LNCaP clone FGC (cell line): Measurements from ENCODE around the gene PABPN1L.

ENCODE experiments used
- DNase-seq: peaks from one replicate; pipeline ENCODE4 v3.0.0-alpha.2; 2011; ENCODE audit warnings: low read depth
- H3K4me3 ChIP-seq: 2 replicates; pipeline ENCODE4 v1.5.1; 2011; ENCODE audit warnings: mild to moderate bottlenecking, low read depth, low read length, control low read depth
- TF ChIP-seq, protein P1 (sequence below): IDR thresholded peaks from 2 replicates; pipeline ENCODE4 v1.5.1; 2012; ENCODE audit warnings: mild to moderate bottlenecking; ENCODE audit not compliant: control insufficient read depth, insufficient read depth; ENCODE audit errors: extremely low read depth

The PABPN1L gene, protein sequence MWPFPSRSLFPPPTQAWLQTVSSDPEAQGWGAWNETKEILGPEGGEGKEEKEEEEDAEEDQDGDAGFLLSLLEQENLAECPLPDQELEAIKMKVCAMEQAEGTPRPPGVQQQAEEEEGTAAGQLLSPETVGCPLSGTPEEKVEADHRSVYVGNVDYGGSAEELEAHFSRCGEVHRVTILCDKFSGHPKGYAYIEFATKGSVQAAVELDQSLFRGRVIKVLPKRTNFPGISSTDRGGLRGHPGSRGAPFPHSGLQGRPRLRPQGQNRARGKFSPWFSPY

DNA sequence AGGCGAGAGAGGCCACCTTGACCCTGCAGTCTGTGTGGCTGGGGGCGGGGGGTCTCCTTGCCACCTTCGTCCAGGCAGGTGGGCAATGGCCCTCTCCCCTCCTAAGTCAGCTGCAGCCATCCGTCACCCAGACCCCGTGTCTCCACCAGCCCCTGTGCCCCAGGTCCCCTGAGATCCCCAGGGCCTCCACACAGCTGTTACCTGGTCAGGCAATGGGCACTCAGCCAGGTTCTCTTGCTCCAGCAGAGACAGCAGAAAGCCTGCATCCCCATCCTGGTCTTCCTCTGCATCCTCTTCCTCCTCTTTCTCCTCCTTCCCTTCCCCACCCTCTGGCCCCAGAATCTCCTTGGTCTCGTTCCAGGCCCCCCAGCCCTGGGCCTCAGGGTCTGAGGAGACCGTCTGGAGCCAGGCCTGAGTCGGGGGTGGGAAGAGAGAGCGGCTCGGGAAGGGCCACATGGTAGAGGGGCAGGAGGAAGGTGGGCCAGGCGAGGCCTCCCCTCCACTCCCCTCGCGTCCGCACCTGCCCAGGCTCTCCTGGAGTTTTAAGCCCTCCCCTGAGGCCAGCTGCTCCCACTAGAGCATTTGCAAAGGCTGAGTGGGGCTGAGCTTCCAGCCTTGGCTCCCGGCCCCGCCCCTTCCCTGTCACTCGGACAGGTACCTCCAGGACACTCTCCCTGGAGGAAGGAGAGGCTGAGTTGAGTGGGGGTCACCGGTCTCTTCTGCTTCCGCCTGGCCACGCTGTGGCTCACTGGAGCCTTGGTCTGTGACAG is at the start of gene PABPN1L:
TSS of gene PABPN1L (minus strand) at position 510 of the 770 bp plus-strand sequence. CDS start at position 456, 54 bp downstream.
- no peak for DNase-seq
- TF ChIP-seq, protein P1, sequence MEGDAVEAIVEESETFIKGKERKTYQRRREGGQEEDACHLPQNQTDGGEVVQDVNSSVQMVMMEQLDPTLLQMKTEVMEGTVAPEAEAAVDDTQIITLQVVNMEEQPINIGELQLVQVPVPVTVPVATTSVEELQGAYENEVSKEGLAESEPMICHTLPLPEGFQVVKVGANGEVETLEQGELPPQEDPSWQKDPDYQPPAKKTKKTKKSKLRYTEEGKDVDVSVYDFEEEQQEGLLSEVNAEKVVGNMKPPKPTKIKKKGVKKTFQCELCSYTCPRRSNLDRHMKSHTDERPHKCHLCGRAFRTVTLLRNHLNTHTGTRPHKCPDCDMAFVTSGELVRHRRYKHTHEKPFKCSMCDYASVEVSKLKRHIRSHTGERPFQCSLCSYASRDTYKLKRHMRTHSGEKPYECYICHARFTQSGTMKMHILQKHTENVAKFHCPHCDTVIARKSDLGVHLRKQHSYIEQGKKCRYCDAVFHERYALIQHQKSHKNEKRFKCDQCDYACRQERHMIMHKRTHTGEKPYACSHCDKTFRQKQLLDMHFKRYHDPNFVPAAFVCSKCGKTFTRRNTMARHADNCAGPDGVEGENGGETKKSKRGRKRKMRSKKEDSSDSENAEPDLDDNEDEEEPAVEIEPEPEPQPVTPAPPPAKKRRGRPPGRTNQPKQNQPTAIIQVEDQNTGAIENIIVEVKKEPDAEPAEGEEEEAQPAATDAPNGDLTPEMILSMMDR = no peak
- H3K4me3 ChIP-seq = no peak within 1 kb of the TSS

DNA sequence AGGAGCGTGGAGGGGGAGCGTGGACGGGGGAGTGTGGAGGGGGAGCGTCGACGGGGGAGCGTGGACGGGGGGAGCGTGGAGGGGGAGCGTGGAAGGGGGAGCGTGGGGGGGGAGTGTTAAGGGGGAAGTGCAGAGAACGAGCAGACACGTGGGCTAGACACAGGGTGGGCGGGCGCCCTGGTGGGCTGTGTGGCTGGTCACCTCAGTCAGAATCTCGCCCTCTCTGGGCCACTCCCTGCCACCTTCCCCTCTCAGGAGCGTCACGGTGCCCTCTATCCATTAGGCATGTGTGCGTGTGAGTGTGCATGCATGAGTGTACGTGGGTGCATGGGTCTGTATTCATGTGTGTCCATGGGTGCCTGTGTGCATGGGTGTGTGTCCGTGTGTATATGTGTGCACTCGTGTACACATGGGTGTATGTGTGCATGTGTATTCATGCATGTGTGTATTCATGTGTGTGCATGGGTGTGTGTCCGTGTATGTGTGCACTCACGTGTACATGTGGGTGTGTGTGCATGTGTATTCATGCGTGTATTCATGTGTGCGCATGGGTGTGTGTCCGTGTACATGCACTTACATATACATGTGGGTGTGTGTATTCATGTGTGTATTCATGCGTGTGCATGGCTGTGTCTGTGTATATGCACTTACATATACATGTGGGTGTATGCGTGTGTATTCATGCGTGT is 49.3 kb upstream of the PABPN1L start:
- no peak for DNase-seq
- H3K4me3 ChIP-seq = no peak overlapping the region
- TF ChIP-seq, protein P1 = no peak

DNA sequence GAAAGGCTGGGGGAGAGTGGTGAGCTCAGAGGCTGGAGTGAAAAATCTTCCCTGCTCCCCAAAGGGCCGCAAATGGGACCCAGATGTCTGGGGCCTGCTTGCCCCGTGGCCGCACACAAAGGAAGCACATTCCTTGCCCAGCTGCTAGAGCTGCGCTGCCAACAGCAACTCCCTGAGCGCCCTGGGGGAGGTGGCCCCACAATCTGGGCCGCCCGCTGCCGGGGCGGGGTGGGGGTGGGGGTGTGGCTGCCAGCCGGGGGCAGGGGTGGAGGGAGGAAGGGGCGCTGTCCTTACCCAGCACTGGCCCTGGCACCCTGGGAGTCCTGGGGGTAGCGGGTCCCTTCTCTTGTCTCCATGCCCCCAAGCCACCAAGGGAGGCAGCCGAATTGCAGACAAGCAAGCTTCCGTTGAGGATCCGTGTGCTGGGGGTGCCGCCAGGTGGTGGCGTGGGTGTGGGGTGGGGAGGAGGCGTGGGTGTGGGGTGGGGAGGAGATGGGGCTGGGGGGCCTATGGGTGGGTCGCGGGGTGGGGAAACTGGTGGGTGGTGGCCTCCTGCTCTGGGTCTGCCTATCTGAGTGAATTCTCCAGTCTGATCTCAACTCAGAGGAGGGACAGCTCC is 48.4 kb upstream of the PABPN1L start:
- no peak overlapping the region for H3K4me3 ChIP-seq
- DNase-seq = no peak
- TF ChIP-seq, protein P1 = no peak

DNA sequence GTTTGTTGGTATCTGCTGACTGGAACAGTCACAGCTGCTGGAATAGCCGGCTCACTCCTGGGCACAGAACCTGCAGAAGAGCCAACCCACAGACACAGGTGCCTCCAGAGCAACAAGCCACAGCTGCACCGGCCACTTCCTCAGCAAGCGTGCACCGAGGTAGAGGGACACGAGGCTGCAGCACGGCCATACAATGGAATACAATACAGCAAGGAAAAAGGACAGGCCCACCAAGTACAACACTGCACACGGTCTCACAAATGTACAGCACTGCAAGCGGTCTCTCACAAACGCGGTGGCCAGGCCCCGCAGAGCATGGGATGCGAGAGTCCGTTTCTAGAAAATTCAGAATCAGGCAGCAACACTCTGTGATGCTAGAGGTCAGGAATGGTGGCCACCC is 47.4 kb upstream of the PABPN1L start:
- DNase-seq = no peak
- TF ChIP-seq, protein P1 = no peak
- H3K4me3 ChIP-seq = no peak overlapping the region

DNA sequence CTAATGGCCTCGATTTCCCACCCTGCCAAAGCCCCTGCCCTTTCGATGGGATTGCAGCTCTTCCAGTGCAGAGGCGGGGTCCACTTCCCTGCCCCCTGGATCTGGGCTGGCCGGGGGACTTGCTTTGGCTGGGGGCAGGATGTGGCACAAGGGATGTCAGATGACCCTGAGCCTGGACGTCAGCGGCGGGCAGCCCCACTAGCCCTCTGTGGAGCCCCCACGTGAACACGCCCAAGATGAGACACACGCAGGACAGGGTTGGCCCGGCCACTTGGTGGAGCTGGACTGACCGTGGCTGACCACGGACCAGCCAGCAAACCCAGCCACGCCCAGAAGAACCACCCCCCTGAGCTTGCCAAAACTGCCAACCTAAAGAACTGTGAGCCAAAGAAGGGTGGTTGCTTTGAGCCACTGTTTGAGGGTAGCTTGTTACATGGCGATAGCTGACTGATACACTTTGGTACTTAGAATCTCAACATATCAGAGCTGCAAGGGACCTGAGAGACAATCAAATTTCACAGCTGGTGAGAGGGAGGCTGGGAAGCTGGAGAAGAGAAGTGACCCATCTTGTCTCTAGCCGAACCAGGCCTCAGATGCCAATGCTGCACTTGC is 46.6 kb upstream of the PABPN1L start:
- DNase-seq = no peak
- H3K4me3 ChIP-seq = no peak overlapping the region
- TF ChIP-seq, protein P1 = no peak

DNA sequence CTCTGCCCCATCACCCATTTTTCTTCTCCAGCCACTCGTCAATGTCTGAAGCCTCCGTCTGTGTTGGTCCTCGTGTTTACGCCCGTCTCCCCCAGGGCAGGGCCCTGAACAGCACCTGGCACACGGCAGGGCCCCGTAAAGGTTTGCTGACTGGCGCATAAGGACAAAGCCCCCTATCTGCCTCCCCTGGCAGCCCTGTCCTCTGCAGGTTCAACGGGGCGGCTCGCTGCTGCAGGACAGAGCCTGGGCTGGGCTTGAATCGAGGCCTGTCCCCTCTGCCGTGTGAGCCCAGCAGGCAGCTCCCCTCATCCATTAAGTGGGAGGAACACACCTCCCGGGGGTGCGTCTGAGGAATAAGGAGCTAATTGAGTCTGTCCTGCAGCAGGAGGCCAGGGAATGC is 46.1 kb upstream of the PABPN1L start:
- no peak overlapping the region for H3K4me3 ChIP-seq
- DNase-seq = no peak
- TF ChIP-seq, protein P1 = no peak
